HUES64 (cell line): ENCODE data around the gene SCGB1D1. TPM values are rescaled to one million over a fixed set of nuclear protein-coding genes. Genes with fewer than 3 reads are reported as not detected.

Experiments
- H3K27ac ChIP-seq: 2 replicates; pipeline ENCODE4 v1.7.0; 2013; ENCODE audit warnings: low read depth, low read length, inconsistent platforms
- H3K27me3 ChIP-seq: 2 replicates; pipeline ENCODE4 v1.6.1; 2013; ENCODE audit warnings: mild to moderate bottlenecking, low read length; ENCODE audit not compliant: insufficient read depth
- H3K36me3 ChIP-seq: 2 replicates; pipeline ENCODE4 v1.6.1; 2013; ENCODE audit warnings: mild to moderate bottlenecking, low read length; ENCODE audit not compliant: insufficient read depth
- H3K4me1 ChIP-seq: 2 replicates; pipeline ENCODE4 v1.6.1; 2013; ENCODE audit warnings: mild to moderate bottlenecking, low read length, moderate library complexity; ENCODE audit not compliant: insufficient read depth
- H3K4me3 ChIP-seq: 2 replicates; pipeline ENCODE4 v1.5.1; 2013; ENCODE audit warnings: mild to moderate bottlenecking, low read length, moderate library complexity
- H3K9ac ChIP-seq: 2 replicates; pipeline ENCODE4 v1.6.1; 2013; ENCODE audit warnings: mild to moderate bottlenecking, low read depth, low read length
- H3K9me3 ChIP-seq: 2 replicates; pipeline ENCODE4 v1.6.1; 2013; ENCODE audit warnings: low read depth, low read length; ENCODE audit not compliant: insufficient read depth
- WGBS: fragments of 150-250, 120-280 bp; methylation state at CpG from one replicate; pipeline ENCODE4 v1.1.7; 2013; ENCODE audit warnings: missing lambda C conversion rate; 5-methylcytosine and 5-hydroxymethylcytosine counted together
- polyA plus RNA-seq, 2 experiments: library from polyadenylated mRNA; stranded (reverse); fragments of 50-300 nt; gene quantifications; one replicate each; pipeline ENCODE4 v1.2.3, GENCODE V29; 2013

The SCGB1D1 gene, protein sequence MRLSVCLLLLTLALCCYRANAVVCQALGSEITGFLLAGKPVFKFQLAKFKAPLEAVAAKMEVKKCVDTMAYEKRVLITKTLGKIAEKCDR
- polyA plus RNA-seq (2013, experiment 1 of 2), result not detected
- polyA plus RNA-seq (2013, experiment 2 of 2), result not detected

DNA sequence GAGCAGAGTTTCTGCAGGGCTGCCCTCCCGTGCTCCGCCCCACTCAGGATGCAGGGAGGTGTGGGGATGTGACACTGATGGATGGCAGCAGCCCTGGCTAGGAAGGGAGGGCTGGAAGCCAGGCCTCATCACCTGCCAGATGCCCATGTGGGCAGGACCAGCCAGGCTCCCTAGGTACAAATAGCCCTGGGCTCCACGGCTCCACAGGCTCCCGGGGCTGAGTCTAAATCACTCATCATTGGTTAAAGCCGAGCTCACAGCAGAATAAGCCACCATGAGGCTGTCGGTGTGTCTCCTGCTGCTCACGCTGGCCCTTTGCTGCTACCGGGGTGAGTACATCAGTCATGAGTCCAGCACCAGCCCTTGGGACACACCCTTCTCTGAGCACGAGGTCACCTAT is at the start of gene SCGB1D1:
TSS of gene SCGB1D1 (plus strand) at position 206 of the 400 bp plus-strand sequence. CDS start at position 275, 69 bp downstream.
- H3K4me1 ChIP-seq, result no peaks in the 10 kb centered on the region
- no peaks in the 10 kb centered on the region for H3K9me3 ChIP-seq
- H3K27me3 ChIP-seq, result no peaks in the 10 kb centered on the region
- 86% methylated on average over 9 of the region's 9 CpGs for WGBS
- no peak within 1 kb of the TSS for H3K9ac ChIP-seq
- no peak within 1 kb of the TSS for H3K4me3 ChIP-seq
- no peak within 1 kb of the TSS for H3K27ac ChIP-seq
- H3K36me3 ChIP-seq, result no peaks in the 10 kb centered on the region

DNA sequence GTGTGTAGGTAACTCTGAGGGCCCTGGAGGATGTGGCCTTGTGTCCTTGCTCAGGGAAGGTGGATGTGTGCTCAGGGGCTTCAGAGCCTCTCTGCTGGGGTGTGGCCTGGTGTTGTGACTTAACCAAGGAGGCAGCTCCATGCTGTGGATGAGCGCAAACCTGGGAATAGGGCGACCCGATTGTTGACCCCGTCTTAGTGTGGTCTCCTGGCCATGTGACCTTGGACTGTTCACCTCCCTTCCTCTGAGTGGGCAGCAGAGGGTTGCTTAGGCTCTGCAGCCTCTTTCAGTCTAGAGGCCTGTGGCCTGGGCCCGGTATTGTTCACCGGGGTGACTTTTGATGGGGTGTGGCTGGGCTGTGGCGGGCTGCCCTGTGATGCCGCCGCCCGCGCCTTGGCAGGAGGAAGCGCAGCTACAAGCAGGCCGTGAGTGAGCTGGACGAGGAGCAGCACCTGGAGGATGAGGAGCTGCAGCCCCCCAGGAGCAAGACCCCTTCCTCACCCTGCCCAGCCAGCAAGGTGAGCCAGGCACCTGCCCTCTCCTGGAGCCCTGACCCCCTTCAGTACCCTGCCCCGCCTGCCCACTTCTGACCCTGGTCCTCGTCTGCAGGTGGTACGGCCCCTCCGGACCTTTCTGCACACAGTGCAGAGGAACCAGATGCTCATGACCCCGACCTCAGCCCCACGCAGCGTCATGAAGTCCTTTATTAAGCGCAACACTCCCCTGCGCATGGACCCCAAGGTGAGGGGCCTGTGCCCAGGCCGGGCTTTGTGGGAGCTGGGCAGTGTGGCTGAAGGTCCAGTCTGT is 49.5 kb upstream of the SCGB1D1 start:
- no peak overlapping the region for H3K9ac ChIP-seq
- peaks cover 85% of the 10 kb centered on the region for H3K36me3 ChIP-seq
- no peaks in the 10 kb centered on the region for H3K27me3 ChIP-seq
- H3K4me3 ChIP-seq, result no peak overlapping the region
- H3K9me3 ChIP-seq, result no peaks in the 10 kb centered on the region
- WGBS, result 96% methylated on average over 24 of the region's 24 CpGs
- H3K27ac ChIP-seq, result no peak overlapping the region
- H3K4me1 ChIP-seq, result no peaks in the 10 kb centered on the region

DNA sequence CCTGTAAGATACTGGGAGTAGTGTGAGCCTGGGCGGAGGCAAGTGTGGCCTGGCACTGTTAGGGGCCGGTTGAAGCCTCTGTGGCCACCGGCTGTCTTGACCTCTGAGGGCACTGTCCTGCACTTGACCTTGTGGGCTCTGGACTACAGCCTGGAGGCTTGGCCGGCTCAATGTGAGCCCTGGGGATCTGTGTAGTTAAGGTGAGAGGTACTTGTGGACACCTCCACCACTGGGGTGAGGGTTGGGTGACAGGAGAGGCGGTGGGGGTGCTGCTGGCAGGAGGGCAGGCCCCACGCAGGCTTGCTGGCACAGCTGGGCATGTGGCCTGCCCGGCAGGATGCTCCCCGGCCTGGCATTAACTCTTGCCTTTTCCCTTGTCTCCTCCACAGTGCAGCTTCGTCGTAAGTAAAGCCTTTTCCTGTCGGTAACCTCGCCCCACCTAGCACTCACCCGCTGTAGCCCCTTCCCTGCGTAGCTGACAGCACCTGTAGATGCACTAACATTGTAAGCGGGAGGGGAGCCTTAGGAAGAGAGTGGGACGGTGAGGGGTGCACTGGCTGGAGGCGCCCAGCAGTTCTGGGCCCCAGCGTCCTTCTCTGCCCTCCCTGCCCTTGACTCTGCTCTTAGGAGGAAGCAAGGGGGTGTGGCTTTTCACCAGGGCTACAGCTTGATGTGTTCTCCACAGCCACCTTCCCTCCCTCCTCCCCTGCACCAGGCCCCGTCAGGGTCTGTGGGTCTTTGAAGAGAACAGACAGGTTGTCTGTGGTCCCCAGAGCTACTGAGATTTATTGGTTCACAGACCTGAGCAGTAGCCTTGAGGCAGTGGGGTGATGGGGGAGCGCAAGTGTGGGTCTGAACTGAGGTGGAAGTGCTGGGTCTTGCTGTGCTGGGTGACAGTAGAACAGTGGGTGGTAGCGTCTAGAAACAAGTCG is 48.6 kb upstream of the SCGB1D1 start:
- no peak overlapping the region for H3K4me3 ChIP-seq
- WGBS, result 92% methylated on average over 22 of the region's 22 CpGs
- no peaks in the 10 kb centered on the region for H3K27me3 ChIP-seq
- no peak overlapping the region for H3K9ac ChIP-seq
- no peaks in the 10 kb centered on the region for H3K9me3 ChIP-seq
- no peak overlapping the region for H3K27ac ChIP-seq
- peaks cover 93% of the 10 kb centered on the region for H3K36me3 ChIP-seq
- no peaks in the 10 kb centered on the region for H3K4me1 ChIP-seq

DNA sequence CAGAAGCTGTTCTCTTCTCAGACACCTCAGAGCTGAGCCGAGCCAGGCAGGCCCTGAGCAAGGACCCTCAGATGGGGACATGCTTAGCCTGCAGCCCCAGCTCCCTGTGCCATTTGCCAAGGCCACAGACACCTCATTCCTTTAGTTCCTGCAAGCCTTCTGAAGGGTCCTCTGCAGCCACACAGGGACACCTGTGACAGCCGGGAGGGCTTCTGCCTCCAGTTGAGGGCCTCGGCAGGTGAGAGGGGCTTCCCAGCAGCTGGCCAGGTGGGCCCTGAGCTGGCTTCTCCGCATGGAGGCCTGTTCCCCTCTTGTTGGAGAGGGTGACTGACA is 48.0 kb upstream of the SCGB1D1 start:
- Histone ChIP-seq H3K4me3 (no peak overlapping the region), H3K9me3 (no peaks in the 10 kb centered on the region), H3K27me3 (no peaks in the 10 kb centered on the region), H3K36me3 (peaks cover 94% of the 10 kb centered on the region), H3K9ac (no peak overlapping the region), H3K27ac (no peak overlapping the region), H3K4me1 (no peaks in the 10 kb centered on the region)
- 95% methylated on average over 4 of the region's 4 CpGs for WGBS

DNA sequence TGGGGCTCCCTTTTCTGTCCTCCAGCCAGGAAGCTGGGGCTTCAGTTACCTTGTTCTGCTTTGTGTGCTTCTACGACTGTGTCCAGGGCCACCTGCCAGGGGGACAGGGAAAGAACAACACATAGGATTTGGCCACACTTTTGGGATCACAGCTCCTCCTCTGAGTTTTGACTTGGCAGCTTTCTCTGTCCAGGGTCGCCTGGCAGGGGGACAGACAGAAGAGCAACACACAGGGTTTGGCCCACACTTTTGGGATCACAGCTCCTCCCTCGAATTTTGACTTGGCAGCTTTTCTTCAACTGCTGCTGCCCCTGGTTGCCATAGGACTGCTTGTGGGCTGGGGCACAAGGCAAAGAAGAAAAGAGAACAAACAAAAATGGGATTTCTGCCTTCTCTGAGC is 47.1 kb upstream of the SCGB1D1 start:
- H3K4me1 ChIP-seq, result no peaks in the 10 kb centered on the region
- H3K9ac ChIP-seq, result no peak overlapping the region
- WGBS, result 91% methylated on average over 3 of the region's 3 CpGs
- H3K27ac ChIP-seq, result no peak overlapping the region
- H3K36me3 ChIP-seq, result peaks cover 96% of the 10 kb centered on the region
- no peak overlapping the region for H3K4me3 ChIP-seq
- no peaks in the 10 kb centered on the region for H3K27me3 ChIP-seq
- H3K9me3 ChIP-seq, result no peaks in the 10 kb centered on the region

DNA sequence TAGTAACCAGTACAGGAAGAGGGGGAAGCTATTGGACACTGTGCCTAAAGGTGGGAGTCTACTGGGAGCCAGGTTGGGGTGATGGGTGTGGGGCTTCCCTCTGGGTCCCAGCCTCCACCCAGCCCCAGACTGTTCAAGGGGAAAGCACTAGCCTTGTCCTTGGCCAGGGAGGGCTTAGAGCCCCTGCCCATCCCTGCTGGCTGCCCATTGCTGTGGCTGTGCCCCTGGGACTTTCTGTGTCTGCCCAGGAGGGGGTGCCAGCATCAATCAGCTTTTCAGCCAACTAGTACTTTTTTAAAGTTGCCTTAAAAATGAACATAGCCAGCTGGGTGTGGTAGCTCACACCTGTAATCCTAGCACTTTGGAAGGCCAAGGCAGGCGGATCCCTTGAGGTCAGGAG is 46.3 kb upstream of the SCGB1D1 start:
- no peaks in the 10 kb centered on the region for H3K9me3 ChIP-seq
- H3K9ac ChIP-seq, result no peak overlapping the region
- no peak overlapping the region for H3K4me3 ChIP-seq
- WGBS, result 81% methylated on average over 1 of the region's 1 CpG
- H3K27me3 ChIP-seq, result no peaks in the 10 kb centered on the region
- H3K36me3 ChIP-seq, result peaks cover 96% of the 10 kb centered on the region
- no peaks in the 10 kb centered on the region for H3K4me1 ChIP-seq
- no peak overlapping the region for H3K27ac ChIP-seq

DNA sequence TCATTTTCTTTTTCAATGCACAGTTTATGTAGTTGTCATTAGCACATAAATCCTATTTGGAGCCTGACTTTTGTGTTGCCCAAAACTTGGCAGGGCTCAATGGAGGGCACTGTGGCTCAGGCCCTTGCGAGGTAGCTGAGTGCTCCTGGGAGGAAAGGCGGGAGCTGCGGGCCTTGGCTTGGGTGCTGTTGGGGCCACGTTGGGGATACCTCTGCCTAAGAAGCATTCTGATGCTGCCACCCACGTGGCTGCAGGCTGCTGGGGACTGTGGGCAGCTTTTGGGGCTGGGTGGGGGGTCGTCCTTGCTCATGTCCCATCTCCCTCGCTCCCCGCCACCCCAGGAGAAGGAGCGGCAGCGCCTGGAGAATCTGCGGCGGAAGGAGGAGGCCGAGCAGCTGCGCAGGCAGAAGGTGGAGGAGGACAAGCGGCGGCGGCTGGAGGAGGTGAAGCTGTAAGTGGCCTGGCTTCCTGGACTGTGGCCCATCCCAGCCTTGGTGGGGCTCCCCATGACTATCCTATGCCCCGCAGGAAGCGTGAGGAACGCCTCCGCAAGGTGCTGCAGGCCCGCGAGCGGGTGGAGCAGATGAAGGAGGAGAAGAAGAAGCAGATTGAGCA is 45.3 kb upstream of the SCGB1D1 start:
- Histone ChIP-seq H3K36me3 (peaks cover 96% of the 10 kb centered on the region), H3K9me3 (no peaks in the 10 kb centered on the region)

DNA sequence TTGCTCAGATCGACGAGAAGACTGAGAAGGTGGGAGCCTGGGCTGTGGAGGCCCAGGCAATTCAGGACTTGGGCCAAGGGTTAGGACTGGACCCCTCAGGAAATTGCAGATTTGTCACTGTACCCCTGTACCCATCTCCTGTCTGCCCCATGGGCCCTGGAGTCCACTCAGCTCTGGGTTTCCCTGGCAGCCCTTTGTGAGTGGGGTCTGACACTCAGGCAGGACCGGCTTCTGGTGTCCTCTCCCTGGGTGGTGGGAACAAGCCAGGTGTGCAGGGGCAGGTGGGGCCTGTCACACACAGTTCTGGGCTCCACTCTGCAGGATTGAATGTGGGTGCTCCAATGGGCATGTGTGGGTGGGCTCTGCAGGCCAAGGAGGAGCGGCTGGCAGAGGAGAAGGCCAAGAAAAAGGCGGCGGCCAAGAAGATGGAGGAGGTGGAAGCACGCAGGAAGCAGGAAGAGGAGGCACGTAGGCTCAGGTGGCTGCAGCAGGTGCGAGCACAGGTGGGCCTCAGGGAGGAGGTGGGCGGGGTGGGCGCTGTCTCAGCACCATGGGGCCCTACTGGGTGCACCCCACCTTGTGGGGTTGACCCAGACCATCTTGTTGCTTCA is 44.6 kb upstream of the SCGB1D1 start:
- Histone ChIP-seq H3K4me1 (no peaks in the 10 kb centered on the region), H3K36me3 (peaks cover 97% of the 10 kb centered on the region), H3K27ac (no peak overlapping the region), H3K4me3 (no peak overlapping the region), H3K27me3 (no peaks in the 10 kb centered on the region), H3K9me3 (no peaks in the 10 kb centered on the region), H3K9ac (no peak overlapping the region)
- 96% methylated on average over 11 of the region's 11 CpGs for WGBS

More for the DNA sequence above, 45.3 kb upstream of the SCGB1D1 start:
- Histone ChIP-seq H3K27ac (no peak overlapping the region), H3K27me3 (no peaks in the 10 kb centered on the region), H3K4me3 (no peak overlapping the region), H3K9ac (no peak overlapping the region), H3K4me1 (no peaks in the 10 kb centered on the region)
- WGBS, result 96% methylated on average over 24 of the region's 24 CpGs

DNA sequence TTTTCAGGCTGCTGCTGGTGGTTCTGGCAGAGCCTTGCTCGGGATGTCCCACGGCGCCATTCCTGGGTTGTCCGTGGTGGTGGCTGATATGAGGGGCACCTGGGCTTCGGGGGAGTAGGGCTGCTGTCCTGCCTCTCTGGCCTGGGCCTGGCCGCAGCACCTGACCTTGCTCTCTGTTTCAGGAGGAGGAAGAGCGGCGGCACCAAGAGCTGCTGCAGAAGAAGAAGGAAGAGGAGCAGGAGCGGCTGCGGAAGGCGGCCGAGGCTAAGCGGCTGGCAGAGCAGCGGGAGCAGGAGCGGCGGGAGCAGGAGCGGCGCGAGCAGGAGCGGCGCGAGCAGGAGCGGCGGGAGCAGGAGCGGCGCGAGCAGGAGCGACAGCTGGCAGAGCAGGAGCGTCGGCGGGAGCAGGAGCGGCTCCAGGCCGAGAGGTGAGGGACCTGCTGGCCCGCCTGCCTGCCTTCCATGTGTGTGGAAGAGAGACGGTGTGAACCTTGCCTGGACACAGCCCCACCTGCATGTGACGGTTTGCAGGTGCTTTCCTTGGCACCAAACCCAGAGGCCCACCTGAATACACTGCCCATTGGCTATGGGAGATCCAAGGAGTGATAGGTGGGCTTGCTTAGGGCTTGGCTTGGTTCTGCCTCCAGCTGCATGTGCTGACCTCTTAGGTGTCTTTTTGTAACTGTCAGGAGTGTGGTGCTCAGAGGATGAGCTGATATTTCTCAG is 43.4 kb upstream of the SCGB1D1 start:
- Histone ChIP-seq H3K9ac (no peak overlapping the region), H3K27me3 (no peaks in the 10 kb centered on the region), H3K4me3 (no peak overlapping the region), H3K36me3 (peaks cover 97% of the 10 kb centered on the region), H3K4me1 (no peaks in the 10 kb centered on the region), H3K27ac (no peak overlapping the region), H3K9me3 (no peaks in the 10 kb centered on the region)
- 94% methylated on average over 36 of the region's 36 CpGs for WGBS

DNA sequence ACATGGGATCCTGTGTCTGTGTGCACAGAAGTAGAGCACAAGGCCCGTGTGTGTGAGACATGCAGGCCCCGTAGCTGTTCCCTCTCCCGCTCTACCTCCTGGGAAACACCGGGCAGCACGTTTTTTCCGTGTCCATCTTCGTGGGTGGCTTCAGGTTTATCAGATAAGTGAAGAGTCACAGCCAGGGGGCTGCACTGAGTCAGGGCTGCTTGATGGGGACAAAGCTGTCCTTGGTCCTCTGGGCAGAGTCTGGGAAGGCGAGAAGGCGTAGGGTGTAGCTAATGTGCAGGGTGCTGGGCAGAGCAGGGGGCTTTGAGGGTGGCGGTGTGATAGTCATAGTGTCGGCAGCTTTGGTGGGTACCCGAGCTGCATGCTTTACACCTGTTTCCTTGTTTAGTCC is 42.5 kb upstream of the SCGB1D1 start:
- Histone ChIP-seq H3K4me1 (no peaks in the 10 kb centered on the region), H3K36me3 (peaks cover 96% of the 10 kb centered on the region)

More for the DNA sequence above, 42.5 kb upstream of the SCGB1D1 start:
- no peak overlapping the region for H3K4me3 ChIP-seq
- WGBS, result 94% methylated on average over 12 of the region's 12 CpGs
- H3K27me3 ChIP-seq, result no peaks in the 10 kb centered on the region
- H3K9me3 ChIP-seq, result no peaks in the 10 kb centered on the region
- H3K9ac ChIP-seq, result no peak overlapping the region
- no peak overlapping the region for H3K27ac ChIP-seq
